Measurements from ENCODE around the gene SNRK.

SNRK gene

GRCh38 chr3:43343185-43343584 lies 56.8 kb downstream of the SNRK start:
- H3K4me3 ChIP-seq (ENCODE audit: low read length) = no peak overlapping the region
- TF ChIP-seq CTCF (conservative IDR thresholded peaks at IDR 0.05; ENCODE audit: low read length) = no peak
- no peak for DNase-seq (ENCODE audit: low read depth)

- no peak overlapping the region for H3K4me3 ChIP-seq (ENCODE audit: low read length)
- no peak for TF ChIP-seq CTCF (conservative IDR thresholded peaks at IDR 0.05; ENCODE audit: low read length)
- DNase-seq (ENCODE audit: low read depth) = no peak
These were observed 57.5 kb downstream of the SNRK start for GRCh38 chr3:43343815-43344214.

GRCh38 chr3:43344520-43344919 lies 58.2 kb downstream of the SNRK start:
- DNase-seq (ENCODE audit: low read depth) = no peak
- no peak overlapping the region for H3K4me3 ChIP-seq (ENCODE audit: low read length)
- no peak for TF ChIP-seq CTCF (conservative IDR thresholded peaks at IDR 0.05; ENCODE audit: low read length)

- no peak for DNase-seq (ENCODE audit: low read depth)
- H3K4me3 ChIP-seq (ENCODE audit: low read length) = no peak overlapping the region
- TF ChIP-seq CTCF (conservative IDR thresholded peaks at IDR 0.05; ENCODE audit: low read length) = no peak
These were observed 58.9 kb downstream of the SNRK start for GRCh38 chr3:43345246-43345645.

GRCh38 chr3:43345877-43346276 lies 59.5 kb downstream of the SNRK start:
- peak; percentile 47 for DNase-seq (ENCODE audit: low read depth)
- TF ChIP-seq CTCF (conservative IDR thresholded peaks at IDR 0.05; ENCODE audit: low read length) = no peak

GRCh38 chr3:43346978-43347749 lies 60.8 kb downstream of the SNRK start:
- DNase-seq (ENCODE audit: low read depth) = no peak
- no peak for TF ChIP-seq CTCF (conservative IDR thresholded peaks at IDR 0.05; ENCODE audit: low read length)
- H3K4me3 ChIP-seq (ENCODE audit: low read length) = no peak overlapping the region

More at GRCh38 chr3:43345877-43346276, 59.5 kb downstream of the SNRK start:
- H3K4me3 ChIP-seq (ENCODE audit: low read length) = no peak overlapping the region

GRCh38 chr3:43347774-43348173 lies 61.4 kb downstream of the SNRK start:
- no peak for DNase-seq (ENCODE audit: low read depth)
- no peak overlapping the region for H3K4me3 ChIP-seq (ENCODE audit: low read length)
- TF ChIP-seq CTCF (conservative IDR thresholded peaks at IDR 0.05; ENCODE audit: low read length) = no peak

Measured in AG10803 (cell line).